Ascending aorta (tissue), 2 donors: Measurements from ENCODE around the gene ATP8A2. TPM values are rescaled to one million over a fixed set of nuclear protein-coding genes. Genes with fewer than 3 reads are reported as not detected.

Experiments used
- DNase-seq, 2 donors: peaks; one replicate each; pipeline ENCODE4 v3.0.0-alpha.2; 2019; ENCODE audit warnings: low spot score in 2 of 2
- H3K27ac ChIP-seq, 2 donors: fragments of 200-600 bp; sonication (generic); one replicate each; pipeline ENCODE4 v1.5.1; 2016 to 2017; ENCODE audit warnings: mild to moderate bottlenecking in 1 of 2
- H3K27me3 ChIP-seq: fragments of 200-600 bp; sonication (generic); one replicate; pipeline ENCODE4 v1.5.1; 2017
- H3K36me3 ChIP-seq, 2 donors: fragments of 200-600 bp; sonication (generic); one replicate each; pipeline ENCODE4 v1.5.1; 2016
- H3K4me1 ChIP-seq, 2 donors: fragments of 200-600 bp; sonication (generic); one replicate each; pipeline ENCODE4 v1.5.1; 2016 to 2017; ENCODE audit warnings: mild to moderate bottlenecking in 1 of 2
- H3K4me3 ChIP-seq, 2 donors: fragments of 200-600 bp; sonication (generic); one replicate each; pipeline ENCODE4 v1.5.1; 2016 to 2017; ENCODE audit warnings: mild to moderate bottlenecking in 1 of 2
- H3K9me3 ChIP-seq, 2 donors: fragments of 200-600 bp; sonication (generic); one replicate each; pipeline ENCODE4 v1.5.1; 2016
- CTCF ChIP-seq, 3 experiments: fragments of 200-600 bp in 2 of 3; fragments of 450-650 bp in 1 of 3; sonication (generic) in 2 of 3; IDR thresholded peaks; one replicate each; pipeline ENCODE4 v1.5.1; 2016 to 2019; ENCODE audit warnings: antibody characterized with exemption in 3 of 3, mild to moderate bottlenecking in 1 of 3, moderate library complexity in 1 of 3
- intact Hi-C: fragments of 100-400 bp; cut with DNase I; formaldehyde crosslinking; loops from one replicate; pipeline ENCODE4 v1.15.1; 2023
- total RNA-seq: library from RNA; depleted of rRNA; stranded (reverse); fragments of >200 nt; gene quantifications from one replicate; pipeline ENCODE4 v1.1.0, GENCODE V29; 2016

Gene ATP8A2
- total RNA-seq, 1 donor from 2014 or later = under 0.01 TPM

GRCh38 chr13:25699600-25699999, 327.8 kb downstream of the ATP8A2 start:
- TF ChIP-seq CTCF (IDR thresholded peaks at IDR 0.05) = no peak
- Histone ChIP-seq H3K27me3 (no peaks in the 10 kb centered on the region), H3K4me3 (no peak overlapping the region), H3K9me3 (no peaks in the 10 kb centered on the region), H3K4me1 (no peaks in the 10 kb centered on the region), H3K27ac (no peak overlapping the region), H3K36me3 (no peaks in the 10 kb centered on the region)
- intact Hi-C loops = no loop called here
- no peak for DNase-seq

- Histone ChIP-seq H3K4me3 (no peak overlapping the region), H3K9me3 (no peaks in the 10 kb centered on the region), H3K4me1 (no peaks in the 10 kb centered on the region), H3K27me3 (no peaks in the 10 kb centered on the region), H3K27ac (no peak overlapping the region), H3K36me3 (no peaks in the 10 kb centered on the region)
- intact Hi-C loops = no loop called here
- DNase-seq = no peak
- no peak for TF ChIP-seq CTCF (IDR thresholded peaks at IDR 0.05)
These were observed 329.5 kb downstream of the ATP8A2 start for GRCh38 chr13:25701304-25701703.

GRCh38 chr13:25702386-25702785, 330.6 kb downstream of the ATP8A2 start:
- DNase-seq = no peak
- no peak overlapping the region for H3K4me3 ChIP-seq
- intact Hi-C loops = no loop called here
- TF ChIP-seq CTCF (IDR thresholded peaks at IDR 0.05) = no peak
- H3K27ac ChIP-seq = no peak overlapping the region
- no peaks in the 10 kb centered on the region for H3K36me3 ChIP-seq
- no peaks in the 10 kb centered on the region for H3K27me3 ChIP-seq
- H3K4me1 ChIP-seq = no peaks in the 10 kb centered on the region
- H3K9me3 ChIP-seq = no peaks in the 10 kb centered on the region

GRCh38 chr13:25707726-25708125, 336.0 kb downstream of the ATP8A2 start:
- H3K27ac ChIP-seq = no peak overlapping the region
- no peak for TF ChIP-seq CTCF (IDR thresholded peaks at IDR 0.05)
- no peak overlapping the region for H3K4me3 ChIP-seq
- no peaks in the 10 kb centered on the region for H3K4me1 ChIP-seq
- H3K27me3 ChIP-seq = no peaks in the 10 kb centered on the region
- DNase-seq = no peak
- no peaks in the 10 kb centered on the region for H3K9me3 ChIP-seq
- no peaks in the 10 kb centered on the region for H3K36me3 ChIP-seq
- intact Hi-C loops = no loop called here

GRCh38 chr13:25708268-25708667, 336.5 kb downstream of the ATP8A2 start:
- no peak for DNase-seq
- intact Hi-C loops = no loop called here
- H3K4me1 ChIP-seq = no peaks in the 10 kb centered on the region
- H3K27ac ChIP-seq = no peak overlapping the region
- H3K9me3 ChIP-seq = no peaks in the 10 kb centered on the region
- no peaks in the 10 kb centered on the region for H3K27me3 ChIP-seq
- no peaks in the 10 kb centered on the region for H3K36me3 ChIP-seq
- no peak overlapping the region for H3K4me3 ChIP-seq
- no peak for TF ChIP-seq CTCF (IDR thresholded peaks at IDR 0.05)

GRCh38 chr13:25709088-25709487, 337.3 kb downstream of the ATP8A2 start:
- H3K9me3 ChIP-seq = no peaks in the 10 kb centered on the region
- no peak overlapping the region for H3K27ac ChIP-seq
- TF ChIP-seq CTCF (IDR thresholded peaks at IDR 0.05) = no peak
- no peaks in the 10 kb centered on the region for H3K27me3 ChIP-seq
- H3K36me3 ChIP-seq = no peaks in the 10 kb centered on the region
- DNase-seq = no peak
- H3K4me3 ChIP-seq = no peak overlapping the region
- H3K4me1 ChIP-seq = no peaks in the 10 kb centered on the region
- intact Hi-C loops = no loop called here
